HT1080 (cell line): ENCODE measurements around the gene CTF1. TPM values are rescaled to one million over a fixed set of nuclear protein-coding genes. Genes with fewer than 3 reads are reported as not detected.
"Not testable (repeated sequence)": the region's sequence is repeated elsewhere in the genome, so short reads cannot be mapped to it uniquely, and the experiment has no call there.

ENCODE experiments used
- DNase-seq: peaks from one replicate; pipeline ENCODE4 v3.0.0-alpha.2; 2015; ENCODE audit warnings: low read depth
- total RNA-seq: library from RNA; depleted of rRNA; stranded (reverse); fragments of >200 nt; shearing (Covaris generic); gene quantifications from 2 replicates; pipeline ENCODE4 v1.2.3, GENCODE V29; 2014

The CTF1 gene
- total RNA-seq, 1 experiment from 2014 or later: not detected

- DNase-seq: no peak
Observed at GRCh38 chr16:30928390-30928789, 32.0 kb downstream of the CTF1 start.

DNA sequence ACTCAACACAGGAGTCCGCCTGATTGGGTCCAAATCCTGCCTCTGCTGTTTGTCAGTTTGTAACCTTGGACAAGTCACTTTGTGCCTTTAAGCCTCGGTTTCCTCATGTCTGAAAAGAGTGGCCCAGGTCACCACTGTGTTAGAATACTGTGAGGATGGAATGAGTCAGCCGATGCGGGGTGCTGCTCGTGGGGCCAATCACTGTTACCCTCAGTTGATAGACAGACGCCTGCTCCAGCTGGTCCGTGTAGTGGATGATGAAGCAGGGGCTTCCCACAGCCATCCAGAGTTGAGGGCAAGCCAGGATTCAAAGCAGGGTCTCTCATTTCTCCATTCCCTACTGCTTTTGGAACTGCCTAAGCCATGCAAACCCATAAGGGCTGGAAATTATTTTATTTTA, 32.8 kb downstream of the CTF1 start:
- no peak for DNase-seq

GRCh38 chr16:30930160-30930571, 33.8 kb downstream of the CTF1 start:
- DNase-seq: no peak

GRCh38 chr16:30931068-30931650, 34.7 kb downstream of the CTF1 start:
- DNase-seq: no peak

DNA sequence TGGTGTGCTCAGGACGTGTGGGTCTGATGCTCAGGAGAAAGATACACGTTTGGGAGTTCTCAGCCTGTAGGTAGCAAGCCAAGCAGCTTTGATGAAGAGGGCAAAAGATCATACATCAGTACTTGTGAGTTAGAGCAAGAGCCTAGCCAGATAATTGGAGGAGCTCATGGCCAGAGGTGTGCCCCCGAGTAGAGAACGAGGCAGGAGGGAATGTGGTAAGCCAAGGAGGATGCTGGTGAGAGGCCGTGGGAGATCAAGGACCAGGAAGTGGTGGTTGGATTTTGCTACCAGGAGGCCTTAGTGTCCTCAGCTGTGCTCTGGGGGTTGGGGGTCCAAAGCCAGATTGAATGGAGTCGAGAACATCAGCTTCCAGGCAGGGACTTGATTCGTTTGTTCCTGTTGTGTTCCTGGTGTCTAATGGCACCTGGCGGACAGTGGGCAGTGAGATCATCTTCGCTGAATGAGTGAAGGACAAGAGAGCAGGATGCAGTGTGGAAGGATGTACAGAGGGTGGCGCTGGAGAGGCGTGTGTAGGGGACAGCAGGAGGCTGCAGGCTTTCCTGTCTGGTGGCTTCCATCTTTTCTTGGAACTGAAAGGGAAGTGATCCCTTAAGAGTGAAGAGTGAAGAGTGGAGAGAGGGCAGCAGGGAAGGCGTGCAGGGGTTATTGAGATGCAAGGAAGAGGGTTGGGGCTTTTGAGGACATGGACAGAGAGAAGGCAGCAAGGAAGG, 38.6 kb downstream of the CTF1 start:
- peak; percentile 59 for DNase-seq

- DNase-seq: no peak
Observed at GRCh38 chr16:30937692-30938091, 41.3 kb downstream of the CTF1 start.

- not testable (repeated sequence) for DNase-seq
Observed at GRCh38 chr16:30939571-30939970, 43.2 kb downstream of the CTF1 start.

DNA sequence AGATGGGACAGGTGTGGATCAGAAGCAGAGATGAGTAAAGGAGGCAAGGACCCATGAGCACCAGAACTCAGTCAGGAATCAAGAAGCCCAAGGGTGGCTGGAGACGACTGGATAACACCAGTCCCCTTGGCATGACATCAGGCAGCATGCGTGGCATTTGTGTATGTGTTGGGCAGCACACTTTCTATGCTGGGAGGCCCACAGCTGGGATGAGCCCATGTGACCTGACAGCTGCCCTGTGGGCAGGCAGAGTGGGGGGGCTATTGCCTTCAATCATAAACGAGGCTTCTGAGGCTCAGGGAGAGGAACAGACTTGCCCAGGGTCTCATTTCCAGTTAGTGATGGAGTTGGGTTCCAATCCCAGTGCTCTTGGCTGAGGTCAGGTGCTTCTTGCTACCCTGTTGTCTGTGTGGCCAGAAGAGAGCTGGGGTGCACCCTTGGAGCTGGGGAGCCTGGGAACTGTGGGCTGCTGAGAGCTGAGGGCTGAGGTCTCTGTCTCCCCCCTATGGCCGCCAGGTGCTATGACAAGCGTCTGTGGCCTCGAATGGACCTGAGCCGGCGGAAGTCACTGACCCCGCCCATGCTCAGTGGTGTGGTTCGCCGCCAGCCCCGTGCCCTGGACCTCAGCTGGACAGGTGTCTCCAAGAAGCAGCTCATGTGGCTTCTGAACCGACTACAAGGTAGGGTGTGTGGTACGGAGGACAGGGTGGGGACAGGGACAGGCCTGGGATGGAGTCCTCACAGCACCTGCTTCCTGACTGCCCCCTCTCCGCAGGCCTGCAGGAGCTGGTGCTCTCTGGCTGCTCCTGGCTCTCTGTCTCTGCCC, 45.4 kb downstream of the CTF1 start:
- DNase-seq: peak; percentile 81

DNA sequence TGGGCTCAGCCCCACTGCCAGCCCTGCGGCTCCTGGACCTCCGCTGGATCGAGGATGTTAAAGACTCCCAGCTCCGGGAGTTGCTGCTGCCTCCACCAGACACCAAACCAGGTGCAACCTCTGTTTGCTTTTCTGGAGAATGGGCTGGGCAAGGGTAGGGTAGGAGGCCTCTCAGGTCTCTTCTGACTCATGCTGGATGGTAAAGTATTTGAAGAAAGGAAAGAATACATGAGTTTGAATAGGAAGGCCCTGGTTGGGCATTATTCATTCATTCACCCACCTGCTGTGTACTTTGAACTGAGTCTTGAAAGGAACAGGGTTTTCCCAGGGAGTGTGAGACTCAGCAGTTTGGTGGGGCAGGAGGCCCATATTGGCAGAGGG, 46.0 kb downstream of the CTF1 start:
- no peak for DNase-seq

GRCh38 chr16:30944352-30944751, 47.9 kb downstream of the CTF1 start:
- DNase-seq: no peak

DNA sequence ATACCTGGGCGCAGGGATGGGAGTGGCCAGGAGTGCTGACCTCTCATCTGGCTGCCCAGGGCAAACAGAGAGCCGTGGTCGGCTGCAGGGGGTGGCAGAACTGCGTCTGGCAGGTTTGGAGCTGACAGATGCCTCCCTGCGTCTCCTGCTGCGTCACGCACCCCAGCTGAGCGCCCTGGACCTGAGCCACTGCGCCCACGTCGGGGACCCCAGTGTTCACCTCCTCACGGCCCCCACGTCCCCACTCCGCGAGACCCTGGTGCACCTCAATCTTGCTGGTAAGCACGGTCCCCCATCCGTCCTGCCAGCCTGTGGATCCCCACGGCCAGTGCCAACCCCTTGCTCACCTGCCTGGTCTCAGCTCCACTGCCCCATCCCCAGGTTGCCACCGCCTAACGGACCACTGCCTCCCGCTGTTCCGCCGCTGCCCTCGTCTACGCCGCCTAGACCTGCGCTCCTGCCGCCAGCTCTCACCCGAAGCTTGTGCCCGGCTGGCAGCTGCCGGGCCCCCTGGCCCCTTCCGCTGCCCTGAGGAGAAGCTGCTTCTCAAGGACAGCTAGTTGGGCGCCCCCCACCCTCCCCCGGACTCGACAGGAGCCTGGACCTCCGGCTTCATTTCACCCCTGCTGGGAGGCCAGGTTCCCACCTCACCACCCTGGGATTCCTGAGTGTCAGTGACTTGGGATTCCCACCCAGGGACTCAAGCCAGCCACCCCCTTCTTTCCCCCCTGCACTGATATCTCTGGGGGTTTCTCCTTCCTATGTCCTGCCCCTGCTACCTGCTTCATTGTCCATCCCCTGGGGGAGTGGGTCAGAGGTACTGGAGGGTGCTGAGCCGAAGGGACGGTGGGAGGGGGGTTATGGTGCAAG, 50.5 kb downstream of the CTF1 start:
- DNase-seq: no peak

- DNase-seq: no peak
Observed at GRCh38 chr16:30947541-30947858, 51.1 kb downstream of the CTF1 start.

- peak; percentile 92 for DNase-seq
Observed at GRCh38 chr16:30947859-30948666, 51.6 kb downstream of the CTF1 start.

DNA sequence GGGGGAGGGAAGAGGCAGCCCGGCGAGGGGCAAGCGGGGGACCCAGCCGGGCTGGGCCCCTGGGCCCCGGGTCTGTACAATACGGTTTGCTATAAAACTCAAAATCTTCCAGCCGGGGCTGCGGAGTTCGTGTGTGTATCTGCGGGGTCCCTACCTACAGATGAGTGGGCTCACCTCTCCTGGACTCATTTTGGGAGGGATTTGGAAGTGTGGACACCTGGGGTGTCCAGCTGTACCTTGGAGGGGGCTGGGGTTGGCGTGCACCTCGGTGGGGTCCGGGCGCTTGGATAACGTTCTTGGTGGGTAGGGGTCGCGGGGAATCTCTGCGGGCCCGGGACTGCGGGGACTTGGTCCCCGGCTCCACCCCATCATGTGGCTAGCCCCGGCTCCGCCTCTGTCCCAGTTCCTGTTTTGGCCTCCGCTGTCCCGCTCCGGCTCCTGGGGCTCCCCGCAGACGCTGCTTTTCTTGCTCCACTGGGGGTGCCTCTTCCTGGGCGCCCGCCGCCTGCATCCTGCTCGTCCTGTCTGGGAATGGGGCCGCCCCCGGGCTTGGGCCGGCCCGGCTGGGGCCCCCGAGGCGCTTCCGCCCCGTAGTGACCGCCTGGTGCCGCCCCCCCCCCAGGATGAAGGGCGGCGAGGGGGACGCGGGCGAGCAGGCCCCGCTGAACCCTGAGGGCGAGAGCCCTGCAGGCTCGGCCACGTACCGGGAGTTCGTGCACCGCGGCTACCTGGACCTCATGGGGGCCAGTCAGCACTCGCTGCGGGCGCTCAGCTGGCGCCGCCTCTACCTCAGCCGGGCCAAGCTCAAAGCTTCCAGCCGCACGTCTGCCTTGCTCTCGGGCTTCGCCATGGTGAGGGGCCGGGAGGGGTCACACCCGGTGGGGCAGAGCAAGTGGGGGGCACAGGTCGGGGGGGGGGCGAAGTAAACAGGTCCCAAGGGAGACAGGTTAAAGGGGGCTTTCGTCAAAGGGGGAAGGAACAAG, 52.5 kb downstream of the CTF1 start, which contains the start of gene ORAI3:
Gene ORAI3 (plus strand): TSS at position 402 of the 983 bp plus-strand sequence. CDS start 222 bp downstream, at position 624.
- DNase-seq: peak; percentile 55

- DNase-seq: peak; percentile 71
Observed at GRCh38 chr16:30949650-30950515, 53.5 kb downstream of the CTF1 start.

DNA sequence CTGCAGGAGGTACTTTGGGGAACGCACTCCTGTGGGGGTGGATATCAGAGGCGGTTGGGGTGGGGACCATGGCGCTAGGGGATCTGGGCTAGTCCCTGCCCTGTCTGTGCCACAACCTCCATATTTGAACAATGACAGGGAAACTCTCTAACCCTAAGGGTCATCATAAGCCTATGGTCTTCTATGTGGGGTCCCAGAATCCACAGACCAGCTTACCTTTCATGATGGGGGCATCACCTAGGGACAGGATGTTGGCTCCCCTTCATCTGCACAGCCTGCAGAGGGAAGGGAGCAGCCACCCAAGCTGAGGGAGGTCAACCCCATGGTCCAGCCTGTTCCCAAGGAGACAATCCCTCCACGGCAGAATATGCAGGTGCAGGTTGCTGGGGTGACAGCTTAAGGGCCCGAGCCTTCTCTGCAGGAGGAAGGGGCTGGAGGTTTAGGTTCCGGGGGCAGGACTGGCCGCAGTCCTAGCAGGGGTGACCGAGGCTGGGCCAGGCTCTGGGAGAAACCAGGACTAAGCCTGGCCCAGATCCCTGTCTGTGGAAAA, 54.2 kb downstream of the CTF1 start:
- DNase-seq: no peak

GRCh38 chr16:30951193-30951592, 54.8 kb downstream of the CTF1 start:
- DNase-seq: no peak

GRCh38 chr16:30951750-30952149, 55.3 kb downstream of the CTF1 start:
- no peak for DNase-seq
